ENCODE measurements around the gene SRGAP1. TPM values are rescaled to one million over a fixed set of nuclear protein-coding genes. Genes with fewer than 3 reads are reported as not detected.

Gene SRGAP1
- total and polyA plus RNA-seq, 2 of the 8 experiments (the other 6 are each of a cell fraction or from before 2014, with no cell fraction given), result 3.2 to 7.3 TPM

GRCh38 chr12:64193931-64194330 is 349.4 kb downstream of the SRGAP1 start (continued):
- TF ChIP-seq BCL11A (IDR thresholded peaks at IDR 0.05; ENCODE audit: low read depth in 2 of 2, low read length in 2 of 2) (no peak), SUZ12 (IDR thresholded peaks at IDR 0.05; ENCODE audit: low read length) (no peak), HDAC2 (IDR thresholded peaks at IDR 0.05; ENCODE audit: borderline replicate concordance in 1 of 2, low read depth in 2 of 2, low read length in 2 of 2) (no peak), PHF8 (conservative IDR thresholded peaks at IDR 0.05; ENCODE audit: low read depth, low read length) (no peak), HDAC6 (IDR thresholded peaks at IDR 0.05; ENCODE audit: low read depth, low read length) (no peak), BACH1 (IDR thresholded peaks at IDR 0.05; ENCODE audit: low read length) (no peak), GABPA (IDR thresholded peaks at IDR 0.05; ENCODE audit: borderline replicate concordance, insufficient read depth, low read length) (no peak)
